ENCODE results near the gene LIG4. TPM values are rescaled to one million over a fixed set of nuclear protein-coding genes. Genes with fewer than 3 reads are reported as not detected.

The LIG4 gene
- polyA plus RNA-seq, 1 of the 3 experiments (the other 2 are of a cell fraction): 3.3 TPM

GRCh38 chr13:108230377-108230776 lies 15.0 kb upstream of the LIG4 start:
- Histone ChIP-seq H3K4me2 (no peak overlapping the region), H3K36me3 (replicated peaks in 1 of 2; ENCODE audit: control insufficient read depth in 1 of 2, insufficient read depth in 2 of 2, low read length in 1 of 2) (peaks cover 9 to 13% of the 10 kb centered on the region in 2 experiments), H3K79me2 (ENCODE audit: insufficient read depth) (peaks cover 53% of the 10 kb centered on the region), H3K4me1 (ENCODE audit: control insufficient read depth in 1 of 2, insufficient read depth in 2 of 2, low read depth in 1 of 2, low read length in 1 of 2) (peaks cover 5 to 14% of the 10 kb centered on the region in 2 experiments; a peak in 3 of 4 replicates), H4K20me1 (ENCODE audit: insufficient read depth) (peaks cover 22% of the 10 kb centered on the region), H3F3A (replicated peaks; ENCODE audit: insufficient read depth) (no peaks in the 10 kb centered on the region), H3K27me3 (ENCODE audit: insufficient read depth) (no peaks in the 10 kb centered on the region), H3K9me2 (no peaks in the 10 kb centered on the region; the same call in 1 of the 2 replicates), H3K9me3 (no peaks in the 10 kb centered on the region), H3K27ac (ENCODE audit: low read depth in 2 of 2, low read length in 1 of 2) (no peak overlapping the region), H3K4me3 (ENCODE audit: low read depth in 2 of 2, low read length in 1 of 2) (no peak overlapping the region), H2AFZ (ENCODE audit: low read depth) (no peak overlapping the region), H3K9ac (no peak overlapping the region)
- TF ChIP-seq RXRA (IDR thresholded peaks at IDR 0.05; ENCODE audit: borderline replicate concordance, low read depth): no peak
- TF ChIP-seq ZBTB33 (IDR thresholded peaks at IDR 0.05; ENCODE audit: borderline replicate concordance, low read depth): no peak
- TF ChIP-seq YY1 (IDR thresholded peaks at IDR 0.05; ENCODE audit: low read depth): no peak
- no peak for TF ChIP-seq GABPA (IDR thresholded peaks at IDR 0.05; ENCODE audit: low read depth)
- TF ChIP-seq TAF1 (IDR thresholded peaks at IDR 0.05; ENCODE audit: borderline replicate concordance, low read depth, low read length): no peak
- no peak for TF ChIP-seq USF1 (IDR thresholded peaks at IDR 0.05; ENCODE audit: borderline replicate concordance, low read depth)
- DNase-seq: no peak
- POLR2A ChIA-PET: no interaction called here
- CTCF ChIA-PET: no interaction called here

GRCh38 chr13:108227651-108228272 lies 12.4 kb upstream of the LIG4 start:
- H3F3A ChIP-seq (replicated peaks; ENCODE audit: insufficient read depth): no peaks in the 10 kb centered on the region
- no peaks in the 10 kb centered on the region for H3K27me3 ChIP-seq (ENCODE audit: insufficient read depth)
- peaks cover 6 to 13% of the 10 kb centered on the region in 2 experiments for H3K36me3 ChIP-seq (replicated peaks in 1 of 2; ENCODE audit: control insufficient read depth in 1 of 2, insufficient read depth in 2 of 2, low read length in 1 of 2)
- no peak for TF ChIP-seq POLR2AphosphoS5 (IDR thresholded peaks at IDR 0.05; ENCODE audit: low read depth, low read length)
- TF ChIP-seq CTCF (IDR thresholded peaks at IDR 0.05): peak; percentile 89
- TF ChIP-seq JUND (IDR thresholded peaks at IDR 0.05): no peak
- peak; percentile 71 for TF ChIP-seq RAD21 (IDR thresholded peaks at IDR 0.05; ENCODE audit: low read length)
- TF ChIP-seq SMC3 (IDR thresholded peaks at IDR 0.05; ENCODE audit: low read depth, low read length): peak; percentile 27; the same call in 1 of the 2 replicates
- no peak for TF ChIP-seq NRF1 (IDR thresholded peaks at IDR 0.05; ENCODE audit: low read depth, low read length)
- no peak overlapping the region for H3K4me3 ChIP-seq (ENCODE audit: low read depth in 2 of 2, low read length in 1 of 2)
- peaks cover 36% of the 10 kb centered on the region for H4K20me1 ChIP-seq (ENCODE audit: insufficient read depth)
- H3K27ac ChIP-seq (ENCODE audit: low read depth in 2 of 2, low read length in 1 of 2): no peak overlapping the region
- CTCF ChIA-PET: interaction anchor here (0.6 to 1.0 kb wide), 4 partner anchors 13 to 278 kb away, joined by 3 read pairs; no protein-coding TSS in a partner anchor
- WGBS (ENCODE audit: low lambda C conversion rate): 98% methylated on average over 1 of the region's 1 CpG
- no peak overlapping the region for H3K4me2 ChIP-seq
- H3K9me3 ChIP-seq: no peaks in the 10 kb centered on the region
- DNase-seq: peak; percentile 22
- POLR2A ChIA-PET: no interaction called here
- H3K9ac ChIP-seq: no peak overlapping the region
- no peak overlapping the region for H2AFZ ChIP-seq (ENCODE audit: low read depth)
- no peaks in the 10 kb centered on the region; the same call in 1 of the 2 replicates for H3K9me2 ChIP-seq
- peaks cover 67% of the 10 kb centered on the region for H3K79me2 ChIP-seq (ENCODE audit: insufficient read depth)
- peaks cover 15 to 18% of the 10 kb centered on the region in 2 experiments; a peak in 3 of 4 replicates for H3K4me1 ChIP-seq (ENCODE audit: control insufficient read depth in 1 of 2, insufficient read depth in 2 of 2, low read depth in 1 of 2, low read length in 1 of 2)
